ENCODE measurements around the gene WDR13. TPM values are rescaled to one million over a fixed set of nuclear protein-coding genes. Genes with fewer than 3 reads are reported as not detected.

The WDR13 gene
- total RNA-seq, 3 donors from 2014 or later = 97.2 to 113 (median 97.7) TPM

DNA sequence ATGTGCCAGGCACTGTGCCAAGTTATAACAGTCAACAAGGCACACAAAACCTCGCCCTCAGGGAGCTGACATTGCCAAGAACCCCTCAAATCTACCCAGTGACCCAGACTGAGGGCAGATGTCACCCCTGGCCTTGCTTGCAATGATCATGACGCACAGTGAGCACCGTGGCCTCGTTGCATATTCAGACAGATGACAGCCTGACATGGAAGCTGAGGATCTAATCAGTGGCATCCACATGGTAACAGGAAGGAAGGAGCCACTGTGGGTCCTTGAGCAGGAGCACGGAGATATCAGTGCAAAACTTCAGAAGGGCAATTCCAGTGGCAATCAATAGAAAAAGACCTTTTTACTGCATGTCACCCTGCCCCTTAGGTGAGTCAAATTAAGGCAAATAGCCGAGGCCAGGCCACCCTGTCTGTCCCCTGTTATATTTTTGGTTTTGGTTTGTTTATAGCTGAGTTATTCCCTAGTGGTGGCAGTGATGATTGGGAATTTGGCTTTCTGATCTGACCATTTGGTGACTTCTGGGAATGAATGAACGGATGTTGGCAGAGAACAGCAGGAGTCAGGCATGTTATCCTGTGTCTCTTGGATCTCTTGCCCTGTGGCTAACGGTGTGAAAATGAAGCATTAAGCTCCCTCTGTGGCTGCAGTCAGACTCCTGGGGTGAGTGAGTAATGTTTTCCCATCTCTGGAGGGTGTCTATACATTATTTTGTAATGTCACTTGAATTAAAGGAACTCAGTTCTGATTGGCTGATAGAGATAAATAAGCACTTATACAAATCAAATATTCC, 20.4 kb downstream of the WDR13 start:
- no peaks in the 10 kb centered on the region for H3K36me3 ChIP-seq
- peaks cover 0 to 48% of the 10 kb centered on the region in 2 donors for H3K27me3 ChIP-seq
- H3K4me3 ChIP-seq = no peak overlapping the region
- no peak overlapping the region for H3K27ac ChIP-seq
- DNase-seq (ENCODE audit: low spot score in 2 of 2) = no peak
- intact Hi-C loops (cut with DNase I; ENCODE audit: low total_unique reads) = no loop called here
- H3K4me1 ChIP-seq = no peaks in the 10 kb centered on the region
- TF ChIP-seq, protein P1, sequence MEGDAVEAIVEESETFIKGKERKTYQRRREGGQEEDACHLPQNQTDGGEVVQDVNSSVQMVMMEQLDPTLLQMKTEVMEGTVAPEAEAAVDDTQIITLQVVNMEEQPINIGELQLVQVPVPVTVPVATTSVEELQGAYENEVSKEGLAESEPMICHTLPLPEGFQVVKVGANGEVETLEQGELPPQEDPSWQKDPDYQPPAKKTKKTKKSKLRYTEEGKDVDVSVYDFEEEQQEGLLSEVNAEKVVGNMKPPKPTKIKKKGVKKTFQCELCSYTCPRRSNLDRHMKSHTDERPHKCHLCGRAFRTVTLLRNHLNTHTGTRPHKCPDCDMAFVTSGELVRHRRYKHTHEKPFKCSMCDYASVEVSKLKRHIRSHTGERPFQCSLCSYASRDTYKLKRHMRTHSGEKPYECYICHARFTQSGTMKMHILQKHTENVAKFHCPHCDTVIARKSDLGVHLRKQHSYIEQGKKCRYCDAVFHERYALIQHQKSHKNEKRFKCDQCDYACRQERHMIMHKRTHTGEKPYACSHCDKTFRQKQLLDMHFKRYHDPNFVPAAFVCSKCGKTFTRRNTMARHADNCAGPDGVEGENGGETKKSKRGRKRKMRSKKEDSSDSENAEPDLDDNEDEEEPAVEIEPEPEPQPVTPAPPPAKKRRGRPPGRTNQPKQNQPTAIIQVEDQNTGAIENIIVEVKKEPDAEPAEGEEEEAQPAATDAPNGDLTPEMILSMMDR (IDR thresholded peaks at IDR 0.05) = no peak
- TF ChIP-seq POLR2AphosphoS5 (IDR thresholded peaks at IDR 0.05) (no peak), POLR2A (IDR thresholded peaks at IDR 0.05) (no peak)
- H3K9me3 ChIP-seq = no peaks in the 10 kb centered on the region

DNA sequence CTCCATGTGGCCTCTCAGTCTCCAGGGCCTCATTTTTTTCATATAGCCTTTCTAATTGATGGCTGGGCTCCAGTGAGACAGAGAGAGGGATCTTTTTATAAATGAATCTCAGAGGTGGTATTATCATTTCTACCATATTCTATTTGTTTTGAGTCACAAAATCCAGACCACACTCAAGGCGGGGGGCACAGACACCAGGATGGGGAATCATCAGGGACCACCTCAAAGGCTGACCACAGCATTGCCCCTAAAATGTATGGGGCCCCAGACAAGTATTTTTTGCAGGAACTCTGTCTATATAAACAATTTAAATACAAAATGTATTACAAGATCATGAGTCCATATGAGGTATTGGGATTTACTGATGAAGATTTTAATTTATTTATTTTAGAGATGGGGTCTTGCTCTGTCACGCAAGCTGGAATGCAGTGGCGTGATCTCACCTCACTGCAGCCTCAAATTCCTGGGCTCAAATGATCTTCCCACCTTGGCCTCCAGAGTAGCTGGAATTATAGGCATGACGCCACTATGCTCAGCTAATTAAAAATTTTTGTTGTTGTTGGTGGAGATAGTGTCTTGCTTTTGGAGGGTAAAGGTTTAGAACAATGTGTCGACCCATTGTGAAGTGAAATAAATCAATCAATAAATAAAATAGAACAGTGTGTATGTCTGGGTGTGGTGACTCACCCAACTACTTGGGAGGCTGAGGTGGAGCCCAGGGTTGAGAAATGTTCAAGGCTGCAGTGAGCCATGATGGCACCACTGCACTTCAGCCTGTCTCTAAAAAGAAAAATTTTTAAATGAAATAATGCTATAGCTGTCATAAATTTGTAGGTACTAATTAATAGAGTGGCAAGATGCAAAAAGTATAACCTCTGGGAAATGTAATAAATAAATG, 29.4 kb downstream of the WDR13 start:
- no peaks in the 10 kb centered on the region for H3K9me3 ChIP-seq
- peaks cover 0 to 11% of the 10 kb centered on the region in 2 donors for H3K27me3 ChIP-seq
- H3K27ac ChIP-seq = no peak overlapping the region
- intact Hi-C loops (cut with DNase I; ENCODE audit: low total_unique reads) = no loop called here
- no peak overlapping the region for H3K4me3 ChIP-seq
- DNase-seq (ENCODE audit: low spot score in 2 of 2) = no peak
- H3K36me3 ChIP-seq = no peaks in the 10 kb centered on the region
- TF ChIP-seq, protein P1 (IDR thresholded peaks at IDR 0.05) = no peak
- TF ChIP-seq POLR2A (IDR thresholded peaks at IDR 0.05) (no peak), POLR2AphosphoS5 (IDR thresholded peaks at IDR 0.05) (no peak)
- H3K4me1 ChIP-seq = no peaks in the 10 kb centered on the region

DNA sequence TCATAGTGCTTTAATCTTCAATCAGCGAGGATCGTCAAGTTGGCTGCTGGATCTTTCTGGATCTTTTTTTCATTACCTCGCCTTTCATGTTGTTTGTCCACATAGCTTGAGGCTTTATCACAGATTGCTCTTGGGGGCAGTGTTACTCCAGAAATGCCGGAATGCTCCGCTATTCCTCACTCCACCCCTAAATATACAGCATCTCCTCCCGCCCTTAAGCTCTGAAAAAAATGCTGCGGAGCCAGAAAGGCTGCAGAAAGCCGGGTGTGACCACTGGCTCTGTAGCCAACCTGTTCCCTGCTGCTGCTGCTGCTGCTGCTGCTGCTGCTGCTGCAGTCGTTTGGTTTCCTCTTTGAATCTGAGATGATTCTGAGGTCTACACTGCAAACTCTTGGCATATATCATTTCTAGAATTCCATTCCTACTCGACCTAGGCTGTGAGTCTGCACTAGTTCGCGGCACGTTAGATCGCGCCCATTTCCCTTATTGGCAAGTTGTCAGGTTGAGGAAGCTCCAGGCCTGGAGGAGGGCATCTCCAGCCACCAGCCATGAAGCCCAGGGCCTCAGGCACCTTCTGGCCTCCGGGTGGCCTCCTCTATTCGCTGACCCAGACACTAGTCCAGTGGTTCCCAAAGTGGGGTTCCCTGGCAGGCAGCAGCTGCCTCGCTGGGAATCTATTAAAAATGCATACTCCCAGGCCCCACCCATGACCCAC, 34.2 kb downstream of the WDR13 start:
- Histone ChIP-seq H3K4me3 (no peak overlapping the region), H3K4me1 (no peaks in the 10 kb centered on the region), H3K27ac (no peak overlapping the region), H3K27me3 (peaks cover 0 to 3% of the 10 kb centered on the region in 2 donors), H3K9me3 (no peaks in the 10 kb centered on the region), H3K36me3 (no peaks in the 10 kb centered on the region)
- intact Hi-C loops (cut with DNase I; ENCODE audit: low total_unique reads) = no loop called here
- peak in 1 of 3 donors; percentile 61 for TF ChIP-seq POLR2AphosphoS5 (IDR thresholded peaks at IDR 0.05)
- TF ChIP-seq POLR2A (IDR thresholded peaks at IDR 0.05) = no peak
- TF ChIP-seq, protein P1 (IDR thresholded peaks at IDR 0.05) = peak in 2 of 3 donors; percentile 30 to 60
- peak; percentile 64 for DNase-seq (ENCODE audit: low spot score in 2 of 2)

DNA sequence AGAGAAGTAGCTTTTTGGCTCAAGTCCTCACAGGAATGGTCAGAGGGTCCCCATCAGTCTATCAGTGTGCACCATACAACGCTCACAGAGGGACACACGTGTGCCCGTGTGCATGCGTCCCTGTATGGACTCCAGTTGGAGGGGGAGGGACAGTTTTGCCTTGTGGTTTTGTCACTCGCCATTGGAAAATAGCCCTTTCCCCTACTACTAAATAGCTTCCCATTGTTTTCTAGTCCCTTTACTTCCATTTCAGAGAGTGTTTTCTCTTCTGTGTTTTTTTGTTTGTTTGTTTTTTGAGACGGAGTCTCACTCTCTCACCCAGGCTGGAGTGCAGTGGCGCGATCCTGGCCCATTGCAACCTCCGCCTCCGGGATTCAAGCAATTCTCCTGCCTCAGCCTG, 34.9 kb downstream of the WDR13 start:
- Histone ChIP-seq H3K9me3 (no peaks in the 10 kb centered on the region), H3K27me3 (peaks cover 0 to 3% of the 10 kb centered on the region in 2 donors), H3K4me1 (no peaks in the 10 kb centered on the region), H3K36me3 (no peaks in the 10 kb centered on the region), H3K4me3 (no peak overlapping the region), H3K27ac (no peak overlapping the region)
- no peak for DNase-seq (ENCODE audit: low spot score in 2 of 2)
- no peak for TF ChIP-seq POLR2A (IDR thresholded peaks at IDR 0.05)
- TF ChIP-seq, protein P1 (IDR thresholded peaks at IDR 0.05) = no peak
- intact Hi-C loops (cut with DNase I; ENCODE audit: low total_unique reads) = no loop called here
